ENCODE measurements around the gene SLC25A30.

Gene SLC25A30, protein sequence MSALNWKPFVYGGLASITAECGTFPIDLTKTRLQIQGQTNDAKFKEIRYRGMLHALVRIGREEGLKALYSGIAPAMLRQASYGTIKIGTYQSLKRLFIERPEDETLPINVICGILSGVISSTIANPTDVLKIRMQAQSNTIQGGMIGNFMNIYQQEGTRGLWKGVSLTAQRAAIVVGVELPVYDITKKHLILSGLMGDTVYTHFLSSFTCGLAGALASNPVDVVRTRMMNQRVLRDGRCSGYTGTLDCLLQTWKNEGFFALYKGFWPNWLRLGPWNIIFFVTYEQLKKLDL

DNA sequence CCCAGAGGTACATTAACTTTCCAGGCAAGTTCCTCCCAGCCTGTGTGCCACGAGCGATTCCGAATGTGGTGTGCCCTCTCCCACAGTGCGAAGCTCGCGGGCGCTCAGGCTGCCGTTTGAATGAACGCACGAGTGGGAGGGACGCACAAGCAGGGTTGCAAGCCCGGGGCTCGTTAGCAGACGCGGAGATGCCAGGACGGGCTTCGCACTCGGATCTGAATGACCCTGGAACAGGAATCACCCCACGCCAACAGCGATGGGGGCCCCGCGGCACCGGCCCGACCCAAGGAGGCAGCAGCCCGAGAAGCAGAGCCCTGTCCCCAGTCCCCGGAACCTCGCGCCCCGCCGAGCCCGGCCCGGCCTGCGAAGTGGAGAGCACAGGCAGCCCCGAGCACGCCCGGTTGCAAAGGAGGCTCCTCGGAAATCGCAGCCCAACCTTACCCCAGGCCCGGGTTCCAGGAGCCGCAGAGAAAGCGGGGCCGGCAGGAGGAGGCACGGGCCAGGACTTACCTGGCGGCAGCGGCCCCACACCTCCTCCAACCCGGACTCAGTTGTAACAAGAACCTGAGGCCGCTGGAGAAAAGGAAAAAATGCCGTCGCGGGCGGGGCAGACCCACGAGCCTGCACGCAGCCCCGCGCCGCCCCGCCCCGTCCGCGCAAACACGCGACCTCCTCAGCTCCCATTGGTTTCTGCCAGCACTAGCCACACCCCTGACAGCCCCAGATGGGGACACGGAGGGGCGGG lies at the start of gene SLC25A30:
SLC25A30 (minus strand) TSS at position 584 of the 745 bp plus-strand sequence. CDS start 6,948 bp downstream, outside the sequence.
- peak; percentile 86 for DNase-seq (ENCODE audit: low read depth, low spot score)

DNA sequence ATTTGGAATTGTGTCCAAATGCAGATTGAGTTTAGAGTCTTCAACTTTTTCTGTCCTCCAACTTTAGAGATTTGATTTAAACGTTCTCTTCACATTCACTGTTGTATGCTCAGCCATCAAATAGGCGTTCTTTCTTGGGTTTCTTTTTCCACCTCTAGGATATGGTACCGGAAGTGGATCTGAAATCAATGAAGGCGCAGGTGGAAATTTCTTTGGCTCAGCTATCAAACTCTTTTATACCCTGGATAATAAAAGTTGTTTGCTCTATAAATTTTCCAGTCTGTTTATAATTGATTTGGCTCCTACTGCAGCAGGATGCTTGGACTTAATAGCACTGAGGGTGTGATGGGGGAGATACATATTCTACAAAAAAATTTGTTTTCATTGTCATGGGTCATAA lies 48.2 kb upstream of the SLC25A30 start:
- no peak for DNase-seq (ENCODE audit: low read depth, low spot score)

DNA sequence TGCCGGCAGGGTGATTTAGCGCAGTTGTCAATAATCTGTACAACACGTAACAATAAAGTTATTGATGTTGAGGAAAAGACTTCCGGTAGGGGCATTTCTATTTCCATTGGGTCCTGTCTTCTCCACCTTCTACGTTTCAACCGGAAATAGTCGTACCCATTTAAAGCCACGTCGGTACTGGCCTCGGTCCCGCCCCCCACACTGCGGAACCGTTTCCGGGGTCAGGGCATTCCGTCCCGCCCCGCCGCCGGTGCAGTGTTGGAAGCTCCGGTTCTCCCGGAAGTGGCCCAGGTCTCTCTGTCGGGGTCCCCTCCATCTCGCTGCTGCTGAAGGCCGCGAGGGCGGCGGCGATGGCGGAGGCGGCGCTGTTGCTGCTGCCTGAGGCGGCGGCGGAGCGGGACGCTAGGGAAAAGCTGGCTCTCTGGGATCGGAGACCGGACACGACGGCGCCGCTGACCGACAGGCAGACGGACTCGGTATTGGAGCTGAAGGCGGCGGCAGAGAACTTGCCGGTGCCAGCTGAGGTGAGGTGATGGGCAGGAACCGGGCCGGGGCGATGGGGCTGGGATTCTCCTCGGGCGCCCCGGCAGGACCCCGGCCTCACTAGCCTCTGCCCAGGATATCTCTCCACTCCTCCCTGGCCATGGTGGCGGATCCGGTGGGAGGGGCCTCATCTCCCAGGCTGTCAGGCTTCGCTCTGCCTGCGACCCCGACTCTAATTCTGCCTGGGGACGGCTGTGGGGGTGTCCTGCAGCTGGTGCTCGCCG lies 46.7 kb upstream of the SLC25A30 start, which contains the start of gene COG3:
COG3 (plus strand) TSS at position 253 of the 767 bp plus-strand sequence; CDS start at position 351, 98 bp downstream.
- DNase-seq (ENCODE audit: low read depth, low spot score): peak; percentile 93

DNA sequence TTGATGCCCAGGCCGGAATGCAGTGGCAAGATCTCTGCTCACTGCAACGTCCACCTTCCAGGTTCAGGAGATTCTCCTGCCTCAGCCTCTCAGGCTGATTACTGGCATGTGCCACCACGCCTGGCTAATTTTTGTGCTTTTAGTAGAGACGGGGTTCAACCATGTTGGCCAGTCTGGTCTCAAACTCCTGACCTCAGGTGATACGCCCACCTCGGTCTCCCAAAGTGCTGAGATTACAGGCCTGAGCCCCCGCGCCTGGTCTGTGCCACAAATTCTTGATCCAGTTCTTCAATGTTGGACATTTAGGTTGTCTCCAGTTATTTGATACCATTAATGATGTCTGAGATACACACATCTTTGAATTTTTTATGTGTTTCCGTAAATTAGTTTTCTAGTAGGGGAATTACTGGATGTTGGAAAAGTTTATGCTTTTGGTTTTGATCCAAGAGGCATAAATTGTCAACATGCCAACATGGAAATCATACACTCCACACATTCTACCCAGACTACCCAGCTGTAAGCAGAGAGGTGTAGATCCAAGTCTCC lies 46.0 kb upstream of the SLC25A30 start:
- DNase-seq (ENCODE audit: low read depth, low spot score): no peak

DNA sequence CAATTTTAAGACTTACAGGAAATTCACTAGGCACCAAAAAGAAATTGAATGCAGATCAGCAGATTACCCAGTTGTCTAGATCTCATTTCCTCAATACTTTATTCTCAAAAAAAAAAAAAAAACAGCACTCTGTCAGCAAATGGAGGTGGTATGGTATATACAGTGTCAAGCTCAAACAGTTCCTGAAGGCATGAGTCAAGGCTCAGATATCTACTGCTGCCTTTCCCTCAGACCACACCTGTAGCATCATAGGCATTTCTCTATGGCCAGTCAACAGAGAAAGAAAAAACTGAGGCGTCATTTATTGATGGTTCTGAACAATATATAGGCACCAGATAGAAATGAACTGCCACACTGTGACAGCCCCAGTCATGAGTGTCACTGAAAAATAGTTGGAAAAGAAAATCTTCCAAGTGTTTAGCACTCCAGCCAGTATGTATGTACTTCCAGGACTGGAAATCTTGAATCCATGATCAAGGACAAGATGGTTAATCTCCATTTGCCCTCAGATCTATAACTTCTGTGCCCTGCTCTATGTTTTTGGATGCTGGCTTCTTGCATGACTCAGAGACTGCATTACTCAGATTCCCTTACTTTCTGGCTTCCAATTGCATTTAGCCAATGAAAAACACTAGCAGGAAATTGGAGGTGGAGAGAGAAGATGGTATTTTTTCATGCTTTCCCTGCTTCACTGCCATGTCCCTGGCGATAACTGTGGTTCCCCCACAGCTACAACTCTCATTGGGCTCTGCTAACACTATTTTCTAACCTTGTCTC lies 38.2 kb upstream of the SLC25A30 start:
- DNase-seq (ENCODE audit: low read depth, low spot score): no peak

DNA sequence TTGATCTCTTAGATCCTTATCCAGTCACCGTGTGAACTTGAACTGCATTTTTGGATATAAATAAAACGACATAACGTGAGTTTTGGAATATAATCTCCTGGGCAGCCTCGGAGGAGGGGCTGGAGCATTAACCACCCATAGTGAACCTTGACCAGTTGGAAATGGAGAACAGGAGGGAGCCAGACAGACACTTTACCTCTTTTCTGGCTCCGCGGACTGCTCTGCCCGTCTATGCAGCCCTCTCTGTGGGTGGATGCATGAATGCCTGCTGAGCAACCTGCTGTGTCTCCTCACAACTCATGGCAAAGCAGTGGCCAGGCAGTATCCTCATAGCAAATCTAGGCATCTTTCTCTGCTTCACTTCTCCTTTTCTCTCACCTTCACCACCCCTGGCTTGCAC lies 36.0 kb upstream of the SLC25A30 start:
- DNase-seq (ENCODE audit: low read depth, low spot score): no peak

DNA sequence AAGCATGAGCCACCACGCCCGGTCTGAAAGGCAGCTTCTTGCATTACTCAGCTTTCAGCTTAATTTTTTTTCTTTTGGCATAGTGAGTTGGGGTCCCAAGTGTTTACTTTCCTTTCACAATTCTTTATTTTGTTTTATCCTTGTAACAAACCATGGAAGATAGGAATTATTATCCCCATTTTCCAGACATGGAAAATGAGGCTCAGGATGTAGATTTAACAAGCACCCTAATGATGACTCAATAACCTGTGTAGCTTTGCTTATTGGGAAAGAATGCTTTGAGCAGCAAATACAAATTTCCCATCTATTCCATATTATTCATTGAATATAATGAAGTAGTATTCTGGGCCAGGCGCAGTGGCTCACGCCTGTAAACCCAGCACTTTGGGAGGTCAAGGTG lies 33.1 kb upstream of the SLC25A30 start:
- DNase-seq (ENCODE audit: low read depth, low spot score): no peak

DNA sequence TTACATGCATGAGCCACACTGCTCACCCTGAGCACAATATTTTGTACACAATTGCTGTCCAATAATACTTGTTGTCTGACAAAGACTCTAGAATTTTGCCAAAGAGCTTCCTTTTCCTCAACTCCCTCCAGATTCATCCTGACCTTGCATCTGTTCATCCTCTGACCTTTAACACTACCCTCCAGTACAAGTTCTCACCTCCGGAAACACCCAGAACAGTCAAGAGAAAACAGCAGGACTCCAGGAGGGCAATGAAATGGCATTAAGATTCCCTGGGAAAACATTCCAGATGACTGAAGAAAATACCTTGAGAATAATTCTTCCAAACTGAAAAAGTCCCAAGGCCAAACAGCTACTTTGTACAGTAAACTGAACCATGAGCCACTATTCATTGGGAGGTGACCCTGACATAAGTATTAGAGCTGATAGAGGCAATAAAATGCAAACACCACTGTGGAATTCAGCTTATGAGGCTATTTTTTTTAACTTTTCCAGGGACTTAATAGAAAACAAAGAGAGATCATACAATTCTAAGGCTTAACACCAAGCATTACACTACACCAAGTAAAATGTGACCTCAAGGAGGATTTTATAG lies 30.9 kb upstream of the SLC25A30 start:
- DNase-seq (ENCODE audit: low read depth, low spot score): no peak

DNA sequence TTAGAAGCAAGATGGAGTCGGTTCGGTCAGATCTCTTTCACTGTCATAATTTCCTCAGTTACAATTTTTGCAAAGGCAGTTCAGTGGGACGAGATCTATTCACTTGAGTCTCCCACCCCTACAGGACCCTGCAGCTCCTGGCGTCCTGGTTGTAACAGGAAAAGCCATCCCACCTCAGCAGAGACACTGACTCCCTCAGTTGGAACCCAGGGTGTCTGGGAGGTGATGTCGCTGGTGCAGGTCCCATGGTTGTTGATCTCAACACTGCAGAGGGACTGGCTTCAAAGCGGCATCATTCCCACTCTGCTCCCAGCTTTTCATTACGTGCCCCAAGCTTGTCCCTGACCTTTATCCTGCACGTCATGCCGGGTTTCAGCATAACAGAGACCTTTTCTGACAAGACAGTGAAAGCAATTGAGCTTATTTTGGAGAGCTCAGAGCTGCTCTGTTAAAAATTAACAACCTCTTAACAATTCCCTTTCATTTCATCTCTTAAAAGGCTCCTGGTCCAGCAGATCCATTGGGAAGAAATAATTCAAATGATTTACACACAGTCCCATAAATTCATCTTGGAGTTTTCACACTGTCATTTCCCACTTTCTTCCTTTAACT lies 29.0 kb upstream of the SLC25A30 start:
- DNase-seq (ENCODE audit: low read depth, low spot score): no peak

DNA sequence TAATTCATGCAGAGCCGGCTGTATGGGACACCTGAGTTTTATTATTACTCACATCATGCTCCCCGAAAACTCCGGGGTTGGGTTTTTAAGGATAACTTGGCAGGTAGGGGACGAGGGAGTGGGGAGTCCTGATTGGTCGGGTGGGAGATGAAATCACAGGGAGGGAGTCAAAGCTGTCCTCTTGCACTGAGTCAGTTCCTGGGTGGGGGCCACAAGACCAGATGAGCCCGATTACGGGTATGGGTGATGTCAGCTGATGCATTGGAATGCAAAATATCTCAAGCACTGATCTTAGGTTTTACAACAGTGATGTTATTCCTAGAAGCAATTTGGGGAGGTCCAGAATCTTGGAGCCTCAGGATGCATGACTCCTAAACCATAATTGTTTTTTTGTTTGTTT lies 28.0 kb upstream of the SLC25A30 start:
- DNase-seq (ENCODE audit: low read depth, low spot score): no peak

DNA sequence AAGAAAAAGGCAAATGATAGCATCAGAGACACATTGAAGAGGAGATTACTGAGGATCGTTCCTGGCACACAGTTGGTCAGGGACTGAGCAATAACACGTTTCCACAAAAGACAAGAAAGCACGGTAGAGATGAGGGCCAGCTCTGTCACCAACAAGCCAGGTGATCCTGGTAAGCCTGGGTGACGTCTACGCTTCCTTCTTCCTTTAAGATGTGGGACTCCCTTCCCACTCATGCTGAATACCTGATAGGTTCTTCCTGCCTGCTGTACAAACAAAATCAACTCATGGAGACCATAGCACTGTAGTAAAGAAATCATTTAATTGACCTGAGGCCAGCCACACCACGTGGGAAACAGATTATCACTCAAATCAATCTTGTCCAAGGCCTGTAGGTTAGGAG lies 26.9 kb upstream of the SLC25A30 start:
- DNase-seq (ENCODE audit: low read depth, low spot score): no peak

DNA sequence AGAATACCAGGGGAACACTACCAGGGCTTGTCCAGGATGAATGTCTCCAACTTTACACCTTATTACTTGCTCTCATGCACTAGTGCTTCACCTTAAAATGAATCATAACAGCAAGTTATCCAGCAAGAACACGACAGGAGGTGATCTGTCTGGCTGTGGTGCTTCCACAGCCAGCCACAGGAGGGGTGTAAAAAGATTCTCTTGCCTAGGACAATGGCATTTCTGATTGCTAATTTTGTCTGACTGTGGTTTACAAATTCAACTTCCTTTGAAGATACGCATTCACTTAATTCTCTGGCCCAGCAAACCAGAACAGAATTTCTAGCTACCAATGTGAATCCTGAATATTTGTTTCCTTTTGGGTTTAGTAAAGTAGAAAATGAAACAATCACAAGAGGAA lies 23.5 kb upstream of the SLC25A30 start:
- DNase-seq (ENCODE audit: low read depth, low spot score): no peak

DNA sequence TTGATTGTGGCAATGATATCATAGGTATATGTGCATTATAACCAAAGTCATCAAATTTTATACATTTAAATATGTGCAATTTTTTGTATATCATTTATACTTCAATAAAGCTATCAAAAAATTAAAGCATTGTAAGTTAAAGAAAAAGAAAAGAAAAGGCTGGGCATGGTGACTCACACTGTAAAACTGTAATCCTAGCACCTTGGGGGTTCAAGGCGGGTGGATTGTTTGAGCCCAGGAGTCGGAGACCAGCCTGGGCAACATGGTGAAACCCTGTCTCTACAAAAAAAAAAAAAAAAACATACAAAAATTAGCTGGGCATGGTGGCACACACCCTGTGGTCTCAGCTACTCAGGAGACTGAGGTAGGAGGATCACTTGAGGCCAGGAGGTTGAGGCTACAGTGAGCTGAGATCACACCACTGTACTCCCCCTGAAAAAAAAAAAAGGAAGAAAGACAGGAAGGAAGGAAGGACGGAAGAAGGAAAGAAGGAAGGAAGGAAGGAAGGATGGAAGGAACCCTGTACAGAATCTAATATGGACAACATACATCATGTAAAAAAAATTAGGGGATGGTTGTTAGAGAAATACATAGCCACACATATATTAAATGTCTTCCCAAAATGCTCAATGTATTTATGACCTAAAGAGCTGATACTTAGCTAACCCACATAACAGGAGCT lies 21.7 kb upstream of the SLC25A30 start:
- DNase-seq (ENCODE audit: low read depth, low spot score): no peak

DNA sequence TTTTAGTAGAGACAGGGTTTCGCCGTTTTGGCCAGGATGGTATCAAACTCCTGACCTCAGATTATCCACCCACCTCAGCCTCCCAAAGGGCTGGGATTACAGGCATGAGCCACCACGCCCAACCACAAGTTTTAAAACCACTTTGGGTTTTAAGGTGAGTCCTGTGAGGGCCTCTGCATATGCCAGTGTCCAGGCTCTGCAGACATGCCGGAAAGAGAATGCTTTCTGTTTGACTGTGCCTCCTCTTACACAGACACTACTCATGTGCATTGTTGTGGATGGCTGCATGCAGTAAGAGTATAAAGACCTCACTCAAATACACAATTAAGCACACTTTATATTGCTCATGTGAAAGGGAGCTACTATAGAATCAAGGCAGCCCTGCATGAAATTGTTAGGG lies 20.8 kb upstream of the SLC25A30 start:
- no peak for DNase-seq (ENCODE audit: low read depth, low spot score)

DNA sequence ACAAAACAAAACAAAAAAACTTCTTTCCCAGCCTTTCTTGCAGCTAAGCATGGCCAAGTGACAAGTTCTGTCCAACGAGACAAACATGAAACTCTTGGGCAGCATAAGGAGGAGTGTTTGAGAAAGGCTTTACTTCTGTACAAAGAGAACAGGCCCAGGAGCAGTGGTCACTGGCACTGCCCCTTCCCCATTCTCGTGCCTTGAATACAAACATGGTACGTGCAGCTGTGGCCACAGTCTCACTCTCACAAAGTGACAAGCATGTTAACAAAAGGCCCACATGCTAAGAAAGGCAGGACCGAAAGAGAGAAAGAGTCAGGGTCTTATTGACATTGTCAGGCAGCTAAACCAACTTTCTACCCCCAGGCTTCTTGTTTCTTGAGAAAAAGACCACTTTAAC lies 19.8 kb upstream of the SLC25A30 start:
- no peak for DNase-seq (ENCODE audit: low read depth, low spot score)

DNA sequence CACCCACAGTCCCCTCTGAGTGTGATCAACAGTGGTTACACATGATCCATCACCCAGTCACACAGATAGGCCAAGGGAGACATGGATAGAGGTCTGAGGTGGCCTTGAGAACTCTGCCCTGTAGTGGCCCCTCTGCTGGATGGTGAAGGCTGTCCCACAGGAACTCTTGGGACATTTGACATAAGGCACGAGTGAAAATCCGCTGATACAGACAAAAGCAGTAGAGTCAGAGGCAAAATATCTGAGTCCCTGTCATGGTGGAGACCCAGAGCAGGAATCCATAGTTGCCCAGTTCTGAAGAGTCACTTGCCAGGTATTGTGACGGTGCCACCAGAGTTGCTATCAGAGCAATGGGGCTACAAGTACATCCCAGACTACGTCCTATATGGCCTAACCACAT lies 18.8 kb upstream of the SLC25A30 start:
- no peak for DNase-seq (ENCODE audit: low read depth, low spot score)

DNA sequence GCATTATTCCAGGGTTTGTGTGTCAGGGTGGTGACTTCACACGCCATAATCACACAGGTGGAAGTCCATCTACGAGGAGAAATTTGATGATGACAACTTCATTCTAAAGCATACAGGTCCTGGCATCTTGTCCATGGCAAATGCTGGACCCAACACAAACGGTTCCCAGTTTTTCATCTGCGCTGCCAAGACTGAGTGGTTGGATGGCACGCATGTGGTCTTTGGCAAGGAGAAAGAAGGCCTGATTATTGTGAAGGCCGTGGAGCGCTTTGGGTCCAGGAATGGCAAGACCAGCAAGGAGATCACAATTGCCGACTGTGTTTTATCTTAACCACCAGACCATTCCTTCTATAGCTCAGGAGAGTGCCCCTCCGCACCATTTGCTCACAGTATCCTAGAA lies 18.2 kb upstream of the SLC25A30 start:
- no peak for DNase-seq (ENCODE audit: low read depth, low spot score)

DNA sequence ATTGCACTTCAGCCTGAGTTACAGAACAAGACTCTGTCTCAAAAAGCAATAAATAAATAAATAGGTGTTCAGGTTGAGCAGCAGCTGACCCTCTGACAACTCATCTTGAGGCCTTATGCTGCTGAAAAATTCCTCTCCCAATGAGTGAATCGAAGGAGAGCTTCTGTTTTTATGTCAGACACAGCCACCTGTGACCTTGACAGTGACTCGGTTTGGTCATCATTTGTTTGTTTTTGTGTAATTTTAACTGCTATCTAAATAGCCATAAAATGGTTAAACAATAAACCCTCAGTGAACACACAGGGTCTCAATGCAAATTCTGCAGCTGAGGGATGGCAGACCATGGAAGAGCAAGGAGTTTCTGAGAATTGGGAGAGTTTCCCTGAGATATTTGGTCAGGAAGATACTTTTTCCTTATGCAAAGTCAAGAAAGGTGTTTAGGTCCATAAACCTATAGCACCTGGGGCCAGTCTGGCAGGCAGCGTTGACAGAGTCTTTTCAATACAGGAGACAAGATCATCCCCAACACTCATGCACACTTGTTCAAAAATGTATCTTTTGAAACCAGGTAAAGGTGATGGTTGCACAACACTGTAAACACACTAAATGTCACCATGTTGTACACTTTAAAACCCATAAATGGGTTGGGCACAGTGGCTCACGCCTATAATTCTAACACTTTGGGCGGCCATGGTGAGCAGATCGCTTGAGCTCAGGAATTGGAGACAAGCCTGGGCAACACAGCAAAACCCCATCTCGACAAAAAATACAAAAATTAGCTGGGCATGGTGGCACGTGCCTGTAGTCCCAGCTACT lies 16.6 kb upstream of the SLC25A30 start:
- no peak for DNase-seq (ENCODE audit: low read depth, low spot score)

DNA sequence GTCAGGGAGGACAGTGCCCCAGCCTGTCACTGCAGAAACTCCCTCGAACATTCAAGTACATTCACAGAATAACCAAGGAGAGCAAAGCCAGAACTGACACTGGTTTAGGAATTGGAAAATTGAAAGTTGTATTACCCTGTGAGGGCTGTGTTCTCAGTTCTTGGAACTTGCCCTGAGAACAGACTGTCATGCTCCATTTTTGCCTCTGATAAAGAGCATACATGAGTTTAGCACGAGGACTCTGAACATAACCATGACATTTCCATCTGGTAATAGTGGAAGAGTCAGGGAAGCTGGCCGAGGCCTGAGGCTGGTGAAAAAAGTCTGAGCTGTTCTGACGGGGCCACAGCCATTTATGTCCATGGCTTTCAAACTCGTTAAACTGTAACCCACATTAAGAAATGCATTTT lies 15.2 kb upstream of the SLC25A30 start:
- no peak for DNase-seq (ENCODE audit: low read depth, low spot score)
